Natural killer cell (primary cell): ENCODE measurements around the gene ZFP1. TPM values are rescaled to one million over a fixed set of nuclear protein-coding genes. Genes with fewer than 3 reads are reported as not detected.

Experiments
- ATAC-seq, 3 donors: fragments of 150-1000 bp in 2 of 3; fragments of 200-7000 bp in 1 of 3; cut with Tn5 transposase; 1 replicate in 1 of 3; 2 replicates in 2 of 3; pipeline ENCODE4 v1.10.0; 2021; ENCODE audit warnings: mild to moderate bottlenecking in 2 of 3, moderate library complexity in 2 of 3
- DNase-seq, 2 donors: peaks; one replicate each; pipeline versions ENCODE4 v3.0.0 to v3.0.0-alpha.2; 2013 to 2021; ENCODE audit warnings: mixed read lengths in 1 of 2
- H3K27ac ChIP-seq: one replicate; pipeline ENCODE4 v1.5.1; 2013; ENCODE audit warnings: mild to moderate bottlenecking, low read length
- H3K27me3 ChIP-seq: one replicate; pipeline ENCODE4 v1.6.1; 2013; ENCODE audit warnings: low read length; ENCODE audit not compliant: control insufficient read depth, insufficient read depth
- H3K36me3 ChIP-seq: one replicate; pipeline ENCODE4 v1.6.1; 2013; ENCODE audit warnings: low read length; ENCODE audit not compliant: control insufficient read depth, insufficient read depth
- H3K4me1 ChIP-seq: one replicate; pipeline ENCODE4 v1.6.1; 2013; ENCODE audit warnings: low read length; ENCODE audit not compliant: control insufficient read depth, insufficient read depth
- H3K4me3 ChIP-seq: one replicate; pipeline ENCODE4 v1.5.1; 2013; ENCODE audit warnings: low read length
- H3K9me3 ChIP-seq: one replicate; pipeline ENCODE4 v1.6.1; 2013; ENCODE audit warnings: low read length; ENCODE audit not compliant: control insufficient read depth, insufficient read depth
- H3K27ac Mint-ChIP-seq, 2 donors: one replicate each; pipeline ENCODE4 v1.8.0; 2022; ENCODE audit warnings: mild to moderate bottlenecking in 2 of 2, mixed read lengths in 2 of 2, moderate library complexity in 1 of 2
- H3K27me3 Mint-ChIP-seq, 2 donors: one replicate each; pipeline ENCODE4 v1.8.0; 2022; ENCODE audit warnings: low read depth in 2 of 2, mixed read lengths in 2 of 2
- H3K36me3 Mint-ChIP-seq: one replicate; pipeline ENCODE4 v1.8.0; 2022; ENCODE audit warnings: mixed read lengths
- H3K4me1 Mint-ChIP-seq, 2 donors: one replicate each; pipeline ENCODE4 v1.8.0; 2022; ENCODE audit warnings: mixed read lengths in 2 of 2
- H3K4me3 Mint-ChIP-seq: one replicate; pipeline ENCODE4 v1.8.0; 2022; ENCODE audit warnings: mild to moderate bottlenecking, moderate library complexity, mixed read lengths
- H3K9me3 Mint-ChIP-seq, 2 donors: one replicate each; pipeline ENCODE4 v1.8.0; 2022; ENCODE audit warnings: mixed read lengths in 2 of 2
- WGBS: methylation state at CpG from one replicate; pipeline ENCODE4 v1.1.7; 2013; ENCODE audit warnings: missing lambda C conversion rate; ENCODE audit not compliant: insufficient coverage; 5-methylcytosine and 5-hydroxymethylcytosine counted together
- intact Hi-C: fragments of 100-400 bp; cut with micrococcal nuclease; formaldehyde crosslinking; loops from one replicate; pipeline ENCODE4 v1.14.2; 2022
- total RNA-seq, 4 donors: library from RNA; stranded (reverse); fragments of 120-200 nt in 1 of 4; gene quantifications; one replicate each; pipeline versions ENCODE4 v1.2.3 to v1.2.4, GENCODE V29; 2013 to 2022
- TF ChIP-seq, protein P1 (sequence below): fragments of 200-600 bp; IDR thresholded peaks from one replicate; pipeline ENCODE4 v1.8.0; 2022; ENCODE audit warnings: antibody characterized with exemption

Gene ZFP1
- total RNA-seq, 3 donors from 2014 or later (not counting 1 experiment from before 2014, with no cell fraction given), result 9.0 to 16.2 (median 14.9) TPM

DNA sequence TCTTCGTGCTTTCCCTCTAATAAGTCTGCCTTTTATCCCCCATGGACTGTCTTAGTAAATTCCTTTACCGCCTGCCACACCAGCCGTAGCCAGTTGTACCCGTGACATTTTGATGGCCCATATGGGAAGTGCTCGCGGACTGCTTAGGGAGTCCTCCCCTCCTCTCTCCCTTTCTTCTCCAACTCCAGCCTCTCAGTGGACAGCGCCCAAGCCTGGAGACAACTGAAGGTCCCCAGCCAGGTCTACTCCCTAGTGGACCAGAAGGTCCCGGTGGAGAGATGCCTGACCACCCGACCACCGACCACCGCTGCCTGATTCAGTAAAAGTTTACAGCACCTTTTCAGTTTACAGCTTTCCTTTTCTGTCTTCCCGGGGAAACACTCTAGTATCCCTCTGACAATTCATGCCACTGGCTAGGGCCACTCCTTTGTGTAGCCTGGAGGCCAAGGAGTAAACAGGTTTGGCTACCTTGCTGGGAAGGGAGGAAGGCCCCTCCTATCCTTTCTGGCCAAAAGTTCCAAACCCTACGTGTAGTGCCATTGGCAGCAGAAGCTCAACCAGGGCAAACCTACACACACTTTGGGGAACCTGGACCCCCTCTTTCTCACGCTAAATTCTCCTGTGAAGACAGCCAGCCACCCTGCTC is 40.6 kb downstream of the ZFP1 start:
- no peak overlapping the region for H3K27ac Mint-ChIP-seq
- H3K9me3 ChIP-seq, result no peaks in the 10 kb centered on the region
- no peak for ATAC-seq
- no peaks in the 10 kb centered on the region for H3K36me3 ChIP-seq
- 90% methylated on average over 14 of the region's 14 CpGs for WGBS
- no peaks in the 10 kb centered on the region for H3K4me1 ChIP-seq
- H3K4me3 ChIP-seq, result no peak overlapping the region
- peaks cover 11 to 25% of the 10 kb centered on the region in 2 donors for H3K27me3 Mint-ChIP-seq
- TF ChIP-seq, protein P1, sequence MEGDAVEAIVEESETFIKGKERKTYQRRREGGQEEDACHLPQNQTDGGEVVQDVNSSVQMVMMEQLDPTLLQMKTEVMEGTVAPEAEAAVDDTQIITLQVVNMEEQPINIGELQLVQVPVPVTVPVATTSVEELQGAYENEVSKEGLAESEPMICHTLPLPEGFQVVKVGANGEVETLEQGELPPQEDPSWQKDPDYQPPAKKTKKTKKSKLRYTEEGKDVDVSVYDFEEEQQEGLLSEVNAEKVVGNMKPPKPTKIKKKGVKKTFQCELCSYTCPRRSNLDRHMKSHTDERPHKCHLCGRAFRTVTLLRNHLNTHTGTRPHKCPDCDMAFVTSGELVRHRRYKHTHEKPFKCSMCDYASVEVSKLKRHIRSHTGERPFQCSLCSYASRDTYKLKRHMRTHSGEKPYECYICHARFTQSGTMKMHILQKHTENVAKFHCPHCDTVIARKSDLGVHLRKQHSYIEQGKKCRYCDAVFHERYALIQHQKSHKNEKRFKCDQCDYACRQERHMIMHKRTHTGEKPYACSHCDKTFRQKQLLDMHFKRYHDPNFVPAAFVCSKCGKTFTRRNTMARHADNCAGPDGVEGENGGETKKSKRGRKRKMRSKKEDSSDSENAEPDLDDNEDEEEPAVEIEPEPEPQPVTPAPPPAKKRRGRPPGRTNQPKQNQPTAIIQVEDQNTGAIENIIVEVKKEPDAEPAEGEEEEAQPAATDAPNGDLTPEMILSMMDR, result no peak
- no peaks in the 10 kb centered on the region for H3K27me3 ChIP-seq
- intact Hi-C loops, result no loop called here
- DNase-seq, result no peak
- H3K27ac ChIP-seq, result no peak overlapping the region
- no peak overlapping the region for H3K4me3 Mint-ChIP-seq
- no peaks in the 10 kb centered on the region for H3K4me1 Mint-ChIP-seq
- no peaks in the 10 kb centered on the region for H3K36me3 Mint-ChIP-seq
- no peaks in the 10 kb centered on the region for H3K9me3 Mint-ChIP-seq

DNA sequence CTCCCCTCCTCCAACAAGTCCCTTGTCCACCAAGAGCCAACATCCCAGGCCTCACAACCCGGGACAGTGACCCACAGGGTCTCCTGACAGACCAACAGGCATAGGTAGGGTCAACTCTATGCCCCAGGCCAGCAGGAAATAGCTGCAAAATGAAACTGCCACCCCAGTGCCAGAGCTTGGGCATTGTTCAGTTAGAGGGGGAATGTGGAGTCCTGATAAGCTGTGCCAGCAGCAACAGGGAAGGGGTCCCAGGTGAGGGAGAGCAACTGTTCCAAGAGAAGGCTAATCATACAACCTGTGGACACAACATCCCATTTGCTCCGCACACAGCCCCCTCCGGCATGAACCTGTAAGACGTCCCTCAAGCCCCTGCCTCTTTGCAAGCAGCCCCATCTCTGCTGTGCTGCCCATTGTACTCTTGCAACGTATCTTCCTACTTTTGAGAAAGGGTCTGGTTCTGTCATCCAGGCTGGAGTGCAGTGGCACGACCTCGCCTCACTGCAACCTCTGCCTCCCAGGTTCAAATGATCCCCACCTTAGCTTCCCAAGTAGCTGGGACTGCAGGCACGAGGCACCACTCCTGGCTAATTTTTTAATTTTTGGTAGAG is 41.4 kb downstream of the ZFP1 start:
- Mint-ChIP-seq H3K27me3 (peaks cover 8 to 25% of the 10 kb centered on the region in 2 donors), H3K9me3 (no peaks in the 10 kb centered on the region), H3K4me3 (no peak overlapping the region), H3K27ac (no peak overlapping the region), H3K4me1 (no peaks in the 10 kb centered on the region), H3K36me3 (no peaks in the 10 kb centered on the region)
- 72% methylated on average over 8 of the region's 8 CpGs for WGBS
- H3K4me3 ChIP-seq, result no peak overlapping the region
- no peak overlapping the region for H3K27ac ChIP-seq
- TF ChIP-seq, protein P1, result no peak
- no peak for DNase-seq
- no peaks in the 10 kb centered on the region for H3K36me3 ChIP-seq
- intact Hi-C loops, result no loop called here
- H3K4me1 ChIP-seq, result no peaks in the 10 kb centered on the region
- no peak for ATAC-seq
- H3K27me3 ChIP-seq, result no peaks in the 10 kb centered on the region
- no peaks in the 10 kb centered on the region for H3K9me3 ChIP-seq

DNA sequence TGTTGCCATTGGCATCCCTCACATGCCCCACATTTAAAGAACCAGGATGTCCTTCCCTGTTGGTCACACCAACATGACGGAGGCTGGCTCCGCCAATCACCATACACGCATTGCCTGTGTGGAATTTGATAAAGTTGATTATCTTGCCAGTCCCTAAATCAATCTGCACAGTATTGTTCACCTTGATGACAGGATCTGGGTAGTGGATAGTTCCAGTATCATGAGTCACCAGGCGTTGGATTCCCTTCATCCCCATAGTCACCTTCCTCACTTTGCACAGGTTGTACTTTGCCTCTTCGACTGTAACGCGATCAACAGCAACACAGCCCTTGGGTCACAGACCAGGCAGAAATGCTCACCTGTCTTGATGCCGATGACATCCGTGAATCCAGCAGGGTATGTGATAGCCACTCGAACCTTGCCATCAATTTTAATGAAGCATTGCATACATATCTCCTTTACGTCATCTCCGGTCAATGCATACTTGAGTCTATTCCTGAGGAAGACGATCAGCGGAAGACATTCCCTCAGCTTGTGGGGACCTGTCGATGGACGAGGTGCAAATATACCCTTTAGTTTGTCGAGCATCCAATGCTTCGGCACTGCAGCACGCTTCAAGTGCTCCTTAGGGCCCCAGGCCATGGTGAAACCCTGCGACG is 44.4 kb downstream of the ZFP1 start:
- no peaks in the 10 kb centered on the region for H3K4me1 ChIP-seq
- H3K9me3 Mint-ChIP-seq, result no peaks in the 10 kb centered on the region
- TF ChIP-seq, protein P1, result no peak
- H3K36me3 Mint-ChIP-seq, result no peaks in the 10 kb centered on the region
- WGBS, result 92% methylated on average over 21 of the region's 21 CpGs
- no peaks in the 10 kb centered on the region for H3K9me3 ChIP-seq
- H3K36me3 ChIP-seq, result no peaks in the 10 kb centered on the region
- DNase-seq (no peak), ATAC-seq (no peak)
- H3K27me3 ChIP-seq, result no peaks in the 10 kb centered on the region
- H3K4me1 Mint-ChIP-seq, result no peaks in the 10 kb centered on the region
- no peak overlapping the region for H3K4me3 Mint-ChIP-seq
- H3K4me3 ChIP-seq, result no peak overlapping the region
- intact Hi-C loops, result no loop called here
- H3K27ac ChIP-seq, result no peak overlapping the region
- H3K27ac Mint-ChIP-seq, result no peak overlapping the region
- H3K27me3 Mint-ChIP-seq, result peaks cover 12 to 35% of the 10 kb centered on the region in 2 donors
